K562 (cell line): ENCODE data around the gene SP140L. TPM values are rescaled to one million over a fixed set of nuclear protein-coding genes. Genes with fewer than 3 reads are reported as not detected.

Source experiments
- ADNP ChIP-seq: fragments of 200-800 bp; sonication (Bioruptor generic); IDR thresholded peaks from 2 replicates; pipeline ENCODE4 v1.6.1; 2016; ENCODE audit warnings: missing genetic modification characterization, missing compliant biosample characterization
- E2F8 ChIP-seq: fragments of 450-650 bp; IDR thresholded peaks from 2 replicates; pipeline ENCODE4 v1.7.1; 2018; ENCODE audit warnings: mild to moderate bottlenecking, low read depth; ENCODE audit not compliant: partially characterized antibody
- GABPB2 ChIP-seq: fragments of 250-450 bp; sonication (Bioruptor Pico); conservative IDR thresholded peaks from 2 replicates; pipeline ENCODE4 v1.5.1; 2021; ENCODE audit warnings: mild to moderate bottlenecking
- HINFP ChIP-seq: fragments of 450-650 bp; conservative IDR thresholded peaks from 2 replicates; pipeline ENCODE4 v1.6.1; 2016; ENCODE audit warnings: missing genetic modification characterization, low read depth, mild to moderate bottlenecking, control low read depth, missing compliant biosample characterization
- HNRNPH1 ChIP-seq: fragments of 200-400 bp; formaldehyde crosslinking; optimal IDR thresholded peaks from 2 replicates; pipeline ENCODE3; 2017; ENCODE audit warnings: low read depth, mild to moderate bottlenecking, low read length, moderate library complexity
- MAFK ChIP-seq: IDR thresholded peaks from 2 replicates; pipeline ENCODE4 v1.6.1; 2011; ENCODE audit warnings: low read length, improper control_type of control experiment
- SMARCA4 ChIP-seq: fragments of 450-650 bp; IDR thresholded peaks from 2 replicates; pipeline ENCODE4 v1.6.1; 2016
- TFE3 ChIP-seq: fragments of 450-650 bp; formaldehyde crosslinking; IDR thresholded peaks from 2 replicates; pipeline ENCODE4 v1.4.0; 2020; ENCODE audit warnings: mild to moderate bottlenecking, mixed read lengths
- ZBTB33 ChIP-seq: sonication (generic); formaldehyde crosslinking; IDR thresholded peaks from 2 replicates; pipeline ENCODE4 v1.8.1; 2023; ENCODE audit warnings: mild to moderate bottlenecking, missing genetic modification reagents
- ZNF449 ChIP-seq: fragments of 250-450 bp; sonication (Bioruptor Pico); IDR thresholded peaks from 2 replicates; pipeline ENCODE4 v1.8.0; 2022; ENCODE audit warnings: moderate library complexity, mild to moderate bottlenecking, inconsistent platforms
- polyA plus RNA-seq, 8 experiments: library from polyadenylated mRNA; depleted of rRNA in 4 of 8; stranded (reverse) in 5 of 8; unstranded in 3 of 8; fragments of >200 nt; fragmentation: Nextera tagmentation in 2 of 8; fragmentation: Illumina TruSeq in 1 of 8; extraction: Ambion mirVana in 2 of 8; extraction: Trizol in 1 of 8; gene quantifications; 2 replicates each; pipeline versions ENCODE4 v1.2.1 to v1.2.3, GENCODE V29; 2011 to 2014; ENCODE audit warnings: inconsistent platforms in 1 of 8, missing spikeins in 1 of 8
- total RNA-seq, 7 experiments: library from RNA; depleted of rRNA in 6 of 7; stranded (reverse); fragments of >200 nt in 6 of 7; fragmentation: Illumina TruSeq in 2 of 7; extraction: Trizol in 2 of 7; gene quantifications; 2 replicates each; pipeline versions ENCODE4 v1.2.1 to v1.2.3, GENCODE V29; 2011 to 2021; ENCODE audit warnings: low replicate concordance in 1 of 7

Gene SP140L
- total and polyA plus RNA-seq, 9 of the 15 experiments (the other 6 are each of a cell fraction or from before 2014, with no cell fraction given), result 4.0 to 15.5 (median 11.3) TPM

GRCh38 chr2:230382108-230382507 is 55.1 kb downstream of the SP140L start (continued):
- TF ChIP-seq GABPB2 (CRISPR knock-in tag), result no peak
- no peak for TF ChIP-seq SMARCA4
- no peak for TF ChIP-seq ZNF449 (CRISPR knock-in tag)
- TF ChIP-seq ADNP (tag), result no peak
- no peak for TF ChIP-seq TFE3 (CRISPR knock-in tag)
- TF ChIP-seq HNRNPH1, result no peak
- TF ChIP-seq ZBTB33 (CRISPR knock-in tag), result no peak
- TF ChIP-seq MAFK, result peak; percentile 63
- TF ChIP-seq E2F8, result no peak
- no peak for TF ChIP-seq HINFP (tag)
